ENCODE results near the gene GCNT4.
A peak's percentile ranks its signal among the peaks of the same experiment; 100 is the strongest.
"Not testable (repeated sequence)": the region's sequence is repeated elsewhere in the genome, so short reads cannot be mapped to it uniquely, and the experiment has no call there.

Gene GCNT4, protein sequence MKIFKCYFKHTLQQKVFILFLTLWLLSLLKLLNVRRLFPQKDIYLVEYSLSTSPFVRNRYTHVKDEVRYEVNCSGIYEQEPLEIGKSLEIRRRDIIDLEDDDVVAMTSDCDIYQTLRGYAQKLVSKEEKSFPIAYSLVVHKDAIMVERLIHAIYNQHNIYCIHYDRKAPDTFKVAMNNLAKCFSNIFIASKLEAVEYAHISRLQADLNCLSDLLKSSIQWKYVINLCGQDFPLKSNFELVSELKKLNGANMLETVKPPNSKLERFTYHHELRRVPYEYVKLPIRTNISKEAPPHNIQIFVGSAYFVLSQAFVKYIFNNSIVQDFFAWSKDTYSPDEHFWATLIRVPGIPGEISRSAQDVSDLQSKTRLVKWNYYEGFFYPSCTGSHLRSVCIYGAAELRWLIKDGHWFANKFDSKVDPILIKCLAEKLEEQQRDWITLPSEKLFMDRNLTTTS

DNA sequence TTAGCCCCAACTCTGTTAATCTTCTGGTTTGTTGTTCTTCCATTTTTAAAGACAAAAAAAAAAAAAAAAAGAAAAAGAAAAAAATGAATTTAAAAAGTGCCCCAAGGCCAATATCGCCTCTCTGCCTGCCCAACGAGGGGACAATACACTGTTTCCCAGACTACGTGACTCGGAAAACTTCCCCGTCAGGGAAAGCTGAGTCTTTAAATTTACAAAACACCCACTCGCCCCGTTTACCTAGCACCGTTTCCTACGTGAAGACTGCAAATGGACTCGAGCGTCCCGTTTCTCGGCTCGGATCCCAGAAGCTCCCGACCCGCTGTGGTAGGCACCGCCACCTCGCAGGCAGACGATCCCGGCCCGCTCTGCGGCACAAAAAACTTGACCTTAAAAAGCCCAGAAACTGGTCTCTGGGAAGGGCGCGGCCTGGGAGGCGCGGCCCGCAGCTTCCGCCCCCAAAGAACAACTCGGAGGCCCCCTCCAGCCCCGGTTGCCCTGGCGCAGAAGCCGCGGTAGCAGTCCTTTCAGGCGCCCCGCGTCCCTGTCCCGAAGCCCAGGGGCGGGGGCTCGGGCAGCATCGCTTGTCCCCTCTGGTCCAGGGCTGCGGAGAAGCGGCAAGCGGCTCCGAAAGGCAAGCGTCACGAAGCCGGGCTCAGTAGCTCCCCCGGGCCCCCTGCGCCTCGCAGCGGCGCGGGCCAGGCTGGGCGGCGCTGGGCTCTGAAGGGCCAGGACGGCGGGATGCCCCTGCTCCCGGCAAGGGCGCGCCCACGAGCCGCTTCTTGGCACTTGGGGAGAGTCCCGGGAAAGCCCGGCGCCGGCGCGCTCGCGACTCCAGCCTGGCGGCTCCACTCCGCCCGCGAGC, at the start of gene GCNT4:
GCNT4 (minus strand) TSS at position 367 of the 862 bp plus-strand sequence. CDS start 22,521 bp downstream, outside the sequence.
- DNase-seq = no peak

DNA sequence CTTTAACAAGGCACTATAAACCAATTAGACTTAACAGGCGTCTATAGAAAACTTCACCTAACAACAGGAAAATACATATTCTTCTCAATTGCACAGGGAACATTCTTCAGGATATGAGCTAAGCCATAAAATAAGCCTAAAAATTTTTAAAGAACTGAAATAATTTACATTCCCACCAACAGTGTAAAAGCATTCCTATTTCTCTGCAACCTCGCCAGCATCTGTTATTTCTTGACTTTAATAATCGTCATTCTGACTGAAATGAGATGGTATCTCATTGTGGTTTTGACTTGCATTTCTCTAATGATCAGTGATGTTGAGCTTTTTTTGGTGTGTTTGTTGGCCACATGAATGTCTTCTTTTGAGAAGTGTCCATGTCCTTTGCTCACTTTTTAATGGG, 43.6 kb upstream of the GCNT4 start:
- DNase-seq = not testable (repeated sequence)

DNA sequence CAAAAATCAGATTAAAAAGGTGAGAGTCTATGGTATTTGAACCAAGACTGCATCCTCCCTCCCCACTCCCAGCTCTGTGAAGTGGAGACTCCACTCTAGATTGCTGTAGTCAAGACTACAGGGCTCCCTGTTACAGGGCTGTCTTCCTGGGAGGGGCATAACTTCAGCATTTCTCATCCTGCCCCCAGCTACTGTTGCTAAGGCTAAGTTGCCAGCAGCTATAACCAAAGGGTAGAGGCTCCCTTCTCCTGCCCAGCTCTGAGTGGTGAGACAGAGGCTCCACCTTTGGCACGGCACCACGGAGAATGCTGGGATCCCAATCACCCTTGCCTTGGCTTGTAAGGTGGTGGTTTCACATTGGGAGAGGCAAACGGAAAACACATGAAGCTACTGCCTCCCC, 39.2 kb upstream of the GCNT4 start:
- DNase-seq = no peak

DNA sequence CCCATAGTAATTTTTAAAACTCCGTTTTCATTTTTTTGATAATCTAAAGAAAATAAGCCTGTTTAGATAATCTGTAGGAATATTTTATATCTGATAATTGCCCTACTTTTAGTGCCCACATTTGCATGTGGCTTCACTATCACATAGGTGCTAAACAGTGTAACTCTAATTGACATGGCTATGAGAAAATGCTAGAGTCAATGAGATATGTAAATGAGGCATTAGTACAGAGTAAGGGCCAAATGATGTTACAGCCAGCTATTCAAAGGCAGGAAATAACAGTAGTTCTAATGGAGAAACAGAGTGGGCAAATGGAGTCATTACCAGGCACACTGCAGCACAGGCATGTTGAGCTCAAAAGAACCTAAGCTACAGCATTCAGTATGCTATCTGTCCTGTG, 37.3 kb upstream of the GCNT4 start:
- no peak for DNase-seq

DNA sequence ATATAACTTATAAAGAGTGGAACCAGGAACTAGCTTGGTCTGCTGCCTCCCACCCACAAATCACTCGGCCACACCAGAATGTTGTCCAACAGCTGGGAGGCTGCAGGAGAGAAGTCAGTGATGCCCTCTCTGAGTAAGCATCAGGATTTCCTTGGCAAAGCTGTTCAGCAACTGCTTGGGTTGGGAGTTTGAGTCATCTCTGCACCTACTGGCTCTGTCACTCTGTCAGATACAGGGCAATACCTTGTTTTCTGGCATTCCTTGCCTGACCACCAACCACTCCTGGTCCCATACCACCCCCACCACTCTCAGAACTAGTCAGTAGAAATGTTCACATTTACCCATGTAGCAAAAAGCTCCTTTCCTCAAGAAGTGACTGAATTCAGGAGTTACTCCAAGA, 36.8 kb upstream of the GCNT4 start:
- no peak for DNase-seq

DNA sequence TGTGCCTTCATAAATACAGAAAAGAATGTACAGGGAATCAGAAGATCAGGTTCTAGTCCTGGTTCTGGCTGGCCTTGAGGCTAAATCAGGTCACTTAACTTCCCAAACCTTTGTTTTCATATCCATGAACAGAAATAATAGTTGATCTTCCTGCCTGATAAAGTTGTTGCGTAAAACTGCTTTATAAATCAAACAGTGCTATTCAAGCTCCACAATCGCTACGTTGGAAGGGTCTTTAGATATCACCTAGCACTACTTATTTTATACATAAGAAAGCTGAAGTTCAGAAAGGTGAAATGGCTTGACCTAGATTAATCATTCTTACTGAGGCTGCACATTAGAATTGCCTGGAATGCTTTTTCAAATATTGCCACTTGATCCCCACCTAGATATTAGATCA, 36.3 kb upstream of the GCNT4 start:
- no peak for DNase-seq

DNA sequence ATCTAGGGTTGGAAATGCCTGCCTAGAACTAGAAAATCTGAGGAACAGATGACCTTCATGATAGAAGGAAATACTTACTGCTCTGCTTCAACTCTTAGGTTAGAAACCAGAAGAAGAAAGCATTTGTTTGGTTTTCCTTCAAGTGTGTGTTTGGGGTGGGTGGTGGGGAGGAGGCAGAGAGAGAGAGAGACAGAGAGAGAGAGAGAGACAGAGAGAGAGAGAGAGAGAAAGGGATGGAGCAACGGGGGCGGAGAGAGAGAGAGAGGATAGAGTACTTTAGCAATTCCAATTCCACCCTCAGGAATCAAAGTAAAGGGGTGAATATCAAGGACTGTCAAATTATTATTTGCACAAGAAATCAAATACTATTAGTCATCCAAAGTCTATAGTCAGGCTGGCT, 29.2 kb upstream of the GCNT4 start:
- DNase-seq = no peak

DNA sequence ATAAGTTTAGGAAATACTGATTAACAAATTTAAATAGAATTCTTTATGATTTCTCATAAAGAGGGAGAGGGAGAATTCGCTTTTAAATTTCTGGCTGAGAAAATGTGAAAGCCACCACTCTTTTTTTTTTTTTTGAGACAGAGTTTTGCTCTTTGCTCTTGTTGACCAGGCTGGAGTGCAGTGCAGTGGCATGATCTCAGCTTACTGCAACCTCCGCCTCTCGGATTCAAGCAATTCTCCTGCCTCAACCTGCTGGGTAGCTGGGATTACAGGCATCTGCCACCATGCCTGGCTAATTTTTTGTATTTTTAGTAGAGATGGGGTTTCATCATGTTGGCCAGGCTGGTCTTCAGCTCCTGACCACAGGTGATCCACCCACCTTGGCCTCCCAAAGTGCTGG, 27.0 kb upstream of the GCNT4 start:
- not testable (repeated sequence) for DNase-seq

DNA sequence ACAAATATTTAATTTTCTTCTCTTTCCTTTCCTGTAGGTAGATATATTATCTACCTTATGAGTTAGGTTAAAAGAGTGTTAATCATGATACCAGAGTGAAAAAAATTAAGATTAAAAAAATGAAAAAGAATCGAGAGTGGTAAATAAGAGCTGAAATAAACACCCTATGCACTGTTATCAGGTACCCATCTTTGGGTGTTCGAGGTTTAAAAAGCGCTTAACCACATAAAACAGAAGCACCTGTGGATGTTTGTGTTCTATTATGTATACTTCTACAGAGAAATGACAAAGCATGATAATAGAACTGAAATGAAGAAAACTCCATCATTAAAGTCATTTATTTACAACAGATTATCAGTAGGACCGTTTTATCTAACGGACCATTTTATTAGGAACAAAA, 25.7 kb upstream of the GCNT4 start:
- no peak for DNase-seq

DNA sequence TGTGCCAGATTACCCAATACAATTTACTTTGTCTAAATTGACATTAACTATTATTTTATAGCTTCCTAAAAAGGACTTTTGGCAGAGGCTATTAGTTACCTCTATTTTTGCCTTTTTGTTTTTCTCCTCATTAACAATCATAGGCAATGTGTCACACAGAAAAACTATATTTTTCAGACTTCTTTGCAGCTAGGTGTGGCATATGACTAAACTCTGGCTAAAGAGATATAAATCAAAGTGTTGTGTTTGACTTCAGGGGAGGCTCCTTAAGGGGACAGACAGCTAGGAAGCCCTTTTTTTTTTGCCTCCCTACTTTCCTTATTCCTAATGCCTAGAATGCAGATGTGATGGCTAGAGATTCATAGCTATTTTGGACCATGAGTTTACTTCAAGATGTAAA, 19.7 kb upstream of the GCNT4 start:
- no peak for DNase-seq

DNA sequence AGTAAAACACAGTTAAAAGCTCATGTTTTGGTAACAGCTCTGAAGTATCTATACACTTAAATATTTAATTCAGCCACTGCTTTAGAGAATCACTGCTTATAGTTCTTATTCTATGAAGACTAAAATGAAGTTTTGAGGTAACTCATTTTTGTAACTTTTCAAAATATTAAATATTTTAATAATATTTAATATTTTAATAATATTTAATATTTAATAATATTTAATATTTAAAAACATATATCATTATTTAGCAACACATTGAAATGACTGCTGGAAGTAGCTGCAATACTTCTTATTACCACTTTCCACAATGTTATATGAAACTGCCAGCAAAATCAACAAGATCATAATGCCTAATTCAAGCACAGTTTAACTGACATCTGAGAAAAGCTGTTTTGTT, 18.7 kb upstream of the GCNT4 start:
- no peak for DNase-seq

DNA sequence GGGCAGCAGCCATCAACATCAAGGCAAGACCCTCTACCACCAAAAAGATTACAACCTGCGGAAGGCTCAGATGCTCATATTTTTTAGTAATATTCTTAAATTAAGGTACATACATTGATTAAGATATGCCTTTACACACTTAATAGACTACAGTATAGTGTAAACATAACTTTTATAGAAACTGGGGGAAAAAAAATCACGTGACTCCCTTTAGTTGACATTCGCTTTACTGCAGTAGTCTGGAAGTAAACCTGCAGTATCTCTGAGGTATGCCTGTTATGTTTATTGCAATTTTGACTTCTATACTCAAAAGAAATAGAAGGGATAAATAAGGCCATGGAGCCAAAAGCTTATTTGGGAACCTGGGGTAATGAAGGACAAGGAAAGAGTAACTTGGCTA, 15.1 kb upstream of the GCNT4 start:
- no peak for DNase-seq

DNA sequence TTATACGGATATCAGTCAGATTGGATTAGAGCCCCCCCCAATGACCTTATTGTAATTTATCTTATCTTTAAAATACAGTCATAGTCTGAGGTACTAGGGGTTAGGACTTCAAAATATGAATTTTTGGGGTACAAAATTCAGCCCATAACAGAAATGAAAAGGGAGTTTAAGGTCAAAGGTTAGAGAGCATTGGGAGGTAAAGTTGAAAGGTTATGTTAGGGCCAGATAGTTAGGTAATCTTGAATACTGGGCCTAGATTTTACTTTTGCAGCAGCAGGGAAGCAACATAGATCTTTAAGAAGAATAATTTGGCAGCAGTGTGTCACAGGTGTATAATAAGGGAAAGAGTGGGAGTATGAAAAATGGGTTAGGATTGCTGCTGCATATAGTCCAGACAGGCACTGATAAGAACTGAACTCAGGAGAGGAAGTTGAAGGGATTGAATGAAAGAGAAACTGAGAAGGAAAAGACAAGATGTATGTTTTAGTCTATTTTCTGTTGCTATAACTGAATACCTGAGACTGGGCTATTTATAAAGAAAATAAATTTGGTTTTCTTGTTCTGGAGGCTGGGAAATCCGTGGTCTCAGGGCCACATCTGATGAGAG, 10.7 kb upstream of the GCNT4 start:
- DNase-seq = no peak

DNA sequence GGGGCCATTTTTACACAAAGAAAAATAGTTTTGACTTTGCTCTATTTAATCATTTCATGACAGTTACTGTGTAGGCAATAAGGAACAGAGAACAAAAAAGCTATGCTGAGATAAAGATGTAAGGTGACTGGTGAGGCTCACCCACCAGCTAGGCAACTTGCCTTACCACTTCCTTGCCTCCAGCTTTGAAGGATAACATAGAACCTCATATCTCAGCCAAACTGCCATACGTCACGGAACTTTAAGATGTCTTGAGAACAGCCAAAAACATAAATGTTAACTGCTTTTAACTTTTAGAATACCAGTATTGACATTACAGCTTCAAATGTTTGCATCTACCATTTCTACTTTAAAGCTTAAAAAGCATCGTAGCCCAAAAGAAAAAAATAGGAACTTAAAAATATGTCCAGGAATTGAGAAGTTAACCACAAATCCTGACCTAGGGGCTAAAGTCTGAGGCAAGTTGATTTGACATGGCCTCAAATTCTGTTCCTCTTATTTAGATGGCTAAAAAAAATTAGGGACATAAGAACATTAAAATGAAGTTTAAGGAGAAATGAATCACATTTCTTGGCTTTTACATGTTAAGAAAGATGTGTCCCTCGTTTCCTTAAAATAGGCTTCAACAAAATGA, 7.7 kb upstream of the GCNT4 start:
- no peak for DNase-seq

DNA sequence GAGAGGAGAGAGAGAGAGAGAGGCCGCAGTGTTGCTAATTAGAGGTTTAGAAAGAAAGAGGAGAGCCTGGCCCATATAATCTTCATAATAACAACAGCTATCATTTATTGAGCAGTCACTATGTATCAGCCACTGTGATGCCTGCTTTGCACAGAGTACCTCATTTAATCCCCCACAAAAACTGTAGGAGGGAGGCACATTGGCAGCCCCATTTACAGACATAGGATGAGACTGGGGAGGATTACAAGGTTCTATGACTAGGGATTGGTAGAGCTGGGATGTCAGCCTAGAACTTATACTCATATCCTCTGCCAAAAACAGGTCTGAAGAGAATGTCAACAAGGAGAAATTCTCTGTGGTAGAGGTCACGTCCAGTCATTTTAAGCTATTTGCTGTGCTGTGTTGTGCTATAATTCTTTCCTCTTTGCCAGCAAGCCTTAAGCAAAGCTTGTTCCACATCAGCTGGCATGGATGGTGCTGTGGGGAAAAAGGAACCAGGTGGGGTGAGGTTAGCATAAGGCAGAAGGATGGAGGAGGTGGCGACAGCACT, 6.7 kb upstream of the GCNT4 start:
- no peak for DNase-seq

DNA sequence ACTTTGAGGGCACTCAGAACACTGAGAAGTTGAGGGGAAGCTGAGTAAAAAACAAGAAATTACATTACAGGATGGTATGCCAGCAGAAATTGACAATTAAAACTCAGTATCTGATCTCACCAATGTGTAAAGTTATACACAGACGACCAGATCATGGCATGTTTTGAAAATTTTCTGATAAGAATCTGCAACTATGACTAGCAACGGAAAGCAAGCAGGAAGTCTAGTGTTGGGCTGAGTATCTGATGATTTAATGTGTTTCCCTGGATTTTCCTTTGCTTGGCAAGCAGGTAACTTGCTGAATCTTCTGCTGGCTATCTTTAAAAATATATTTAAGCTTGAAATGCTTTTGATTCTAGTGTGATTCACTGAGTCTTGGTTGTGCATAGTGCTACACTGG, 5.2 kb upstream of the GCNT4 start:
- DNase-seq = no peak

DNA sequence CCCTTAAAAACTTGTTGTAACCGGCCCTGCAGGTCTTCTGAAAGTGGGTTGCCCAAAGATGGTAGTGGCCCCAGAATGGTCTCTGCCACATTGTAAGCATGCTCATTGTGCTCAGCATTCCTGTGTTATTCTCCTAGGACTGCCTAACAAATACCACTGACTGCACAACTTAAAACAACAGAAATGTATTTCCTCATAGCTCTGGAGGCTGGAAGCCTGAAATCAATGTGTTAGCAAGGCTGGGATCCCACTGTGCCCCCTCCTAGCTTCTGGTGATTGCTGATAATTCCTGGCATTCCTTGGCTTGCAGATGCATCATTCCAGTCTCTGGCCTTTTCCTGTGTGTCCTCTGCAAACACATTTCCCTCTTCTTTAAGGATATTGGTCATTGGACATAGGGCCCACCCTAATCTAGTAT, 3.4 kb upstream of the GCNT4 start:
- no peak for DNase-seq

DNA sequence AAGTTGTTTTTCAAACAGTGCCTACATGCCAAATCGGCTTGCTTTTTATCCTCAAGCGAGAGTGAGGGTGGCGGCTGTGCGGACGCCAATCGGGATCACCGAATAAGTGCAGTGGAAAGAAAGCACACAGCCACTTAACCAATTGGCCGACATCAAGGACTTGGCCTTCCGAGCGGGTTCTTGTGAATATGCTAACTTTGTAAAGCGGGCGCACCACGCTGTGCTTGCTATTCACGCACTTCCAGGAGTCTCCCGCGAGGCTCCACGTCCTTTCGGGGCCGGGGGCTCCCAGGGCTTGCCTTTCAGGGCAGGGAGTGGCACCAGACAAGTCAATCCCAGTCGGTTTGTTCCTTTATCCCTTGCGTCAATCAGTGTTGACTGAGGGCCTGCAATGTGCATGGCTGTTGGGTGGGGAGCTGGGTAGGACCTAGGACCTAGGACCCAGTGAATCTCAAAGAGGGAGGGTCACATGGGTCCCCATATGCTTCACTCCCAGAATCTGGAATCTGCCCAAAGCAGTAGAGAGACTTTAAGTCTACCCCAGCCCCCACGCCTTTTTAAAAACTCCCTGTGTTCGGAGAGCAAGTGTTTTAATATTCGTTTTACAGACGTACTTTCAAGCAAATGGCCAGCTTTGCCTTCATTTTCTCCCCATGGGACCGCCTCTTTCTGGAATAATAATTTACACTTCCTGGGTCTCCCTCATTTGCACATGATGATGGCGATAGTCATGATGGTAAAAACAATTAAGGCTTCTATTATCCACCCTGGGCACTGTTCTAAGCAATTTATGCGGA, 2.0 kb upstream of the GCNT4 start:
- peak; percentile 2 for DNase-seq

DNA sequence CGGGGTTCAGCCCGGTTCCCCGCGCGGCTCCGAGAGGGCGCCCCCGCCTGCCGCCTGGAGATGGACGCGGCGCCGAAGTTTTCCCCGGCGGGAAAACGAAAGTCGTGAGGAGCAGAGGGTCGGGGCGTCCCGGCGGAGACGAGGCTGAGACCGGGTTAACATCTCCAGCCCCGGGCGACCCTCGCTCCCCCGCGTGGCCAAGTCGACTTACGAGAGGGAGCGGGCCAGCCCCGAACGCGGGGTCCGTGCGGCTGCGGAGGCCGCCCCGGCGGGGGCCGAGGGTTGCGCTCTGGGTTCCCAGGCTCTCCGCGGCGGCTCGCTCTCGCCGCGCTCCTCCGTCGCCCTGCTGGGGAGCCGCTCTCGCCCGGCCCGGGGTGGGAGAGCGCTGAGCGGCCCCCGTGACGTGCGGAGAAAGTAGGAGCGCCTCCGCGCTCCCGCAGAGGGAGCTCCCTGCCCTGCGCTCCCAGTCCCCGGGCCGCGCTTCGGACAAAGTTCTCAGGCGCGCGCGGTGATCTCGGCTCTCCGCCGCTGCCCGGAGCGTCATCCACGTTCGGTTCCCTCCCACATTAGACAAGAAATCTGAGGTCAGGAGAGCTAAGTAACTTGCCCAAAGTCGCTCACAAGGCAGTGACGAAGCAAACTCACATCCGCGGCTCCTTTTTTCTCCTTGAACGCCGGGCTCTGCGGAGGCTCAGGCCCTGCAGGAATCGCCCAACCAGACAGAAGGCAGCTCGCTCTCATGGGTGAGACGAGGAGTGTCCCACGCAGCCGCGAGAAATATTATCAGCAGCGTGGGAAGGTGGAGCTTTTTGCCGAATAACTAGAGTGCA, 1.2 kb upstream of the GCNT4 start:
- DNase-seq = no peak

DNA sequence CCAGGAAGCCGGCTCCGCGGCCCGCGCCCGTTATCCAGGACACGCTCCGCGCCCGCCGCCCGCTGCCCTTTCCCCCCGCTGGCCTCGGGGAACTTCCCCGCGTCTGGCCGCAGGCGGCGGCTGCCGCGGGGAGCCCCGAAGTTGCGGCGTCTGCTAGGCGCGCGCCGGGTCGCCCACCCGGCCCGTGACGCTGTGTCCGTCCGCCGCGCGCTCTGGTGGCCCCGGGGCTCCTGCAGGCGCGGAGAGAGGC, 621 bp upstream of the GCNT4 start:
- DNase-seq = no peak

DNA sequence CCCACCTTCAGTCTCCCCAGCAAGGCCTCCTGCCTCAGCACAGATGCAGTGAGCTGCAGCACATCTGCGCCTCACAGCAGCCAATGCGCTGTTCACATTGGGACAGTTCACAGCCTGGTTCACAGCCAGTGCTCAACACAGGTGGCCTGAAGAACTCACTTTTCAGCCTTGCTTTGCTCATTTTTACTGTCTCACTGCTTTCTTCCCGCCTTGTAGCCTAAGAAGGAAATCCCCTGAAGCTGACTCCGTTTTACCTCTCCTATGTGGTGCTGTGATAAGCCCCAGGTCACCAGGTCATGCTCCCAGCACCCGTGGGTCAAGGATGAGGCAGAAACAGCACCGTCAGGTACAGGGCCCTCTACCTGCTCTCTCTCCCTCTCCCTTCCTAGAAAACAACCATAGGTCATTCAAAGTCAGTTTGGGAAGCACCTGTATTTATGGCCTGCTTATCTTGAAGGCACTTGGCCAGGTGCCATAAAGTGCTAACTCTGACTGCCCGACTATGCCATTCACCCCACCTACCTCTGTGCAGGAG, 1.1 kb downstream of the GCNT4 start:
- no peak for DNase-seq
